GM18505 (cell line): ENCODE measurements around the gene PTPN1.
"Not testable (repeated sequence)": the region's sequence is repeated elsewhere in the genome, so short reads cannot be mapped to it uniquely, and the experiment has no call there.

ENCODE experiments used
- ATAC-seq: cut with Tn5 transposase; IDR thresholded peaks from one replicate; pipeline ENCODE4 v1.9.1; 2021; ENCODE audit not compliant: unreplicated experiment
- POLR2A ChIP-seq: IDR thresholded peaks from 4 replicates; pipeline ENCODE4 v1.6.1; 2011; ENCODE audit warnings: borderline replicate concordance; ENCODE audit not compliant: insufficient read depth, insufficient read length; ENCODE audit errors: extremely low read depth

Gene PTPN1

GRCh38 chr20:50598074-50598473 lies 87.9 kb downstream of the PTPN1 start:
- ATAC-seq, result no peak
- TF ChIP-seq POLR2A, result no peak

- not testable (repeated sequence) for ATAC-seq
Observed at GRCh38 chr20:50598768-50599167, 88.6 kb downstream of the PTPN1 start.

DNA sequence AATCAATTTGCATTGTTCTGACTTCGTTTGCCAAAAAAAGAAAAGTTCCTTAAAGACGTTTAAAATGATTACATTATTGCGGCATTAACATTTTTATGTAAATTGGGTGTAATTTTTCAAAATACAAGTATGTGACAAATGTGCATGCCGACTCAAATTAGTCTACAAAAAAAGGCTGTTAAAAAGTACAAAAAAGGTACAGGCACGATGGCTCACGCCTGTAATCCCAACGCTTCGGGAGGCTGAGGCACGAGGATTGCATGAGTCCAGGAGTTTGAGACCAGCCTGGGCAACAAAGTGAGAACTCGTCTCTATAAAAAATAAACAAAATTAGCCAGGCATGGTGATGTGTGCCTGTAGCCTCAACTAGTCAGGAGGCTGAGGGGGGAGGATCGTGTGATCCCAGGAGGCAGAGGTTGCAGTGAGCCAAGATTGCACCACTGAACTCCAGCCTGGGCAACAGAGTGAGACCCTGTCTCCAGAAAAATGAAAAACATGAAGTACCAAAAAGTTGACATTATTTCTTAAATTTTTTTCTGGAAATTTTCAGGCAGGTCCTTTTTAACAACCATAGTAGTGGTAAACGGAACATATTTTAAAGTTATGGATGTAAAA lies 90.2 kb downstream of the PTPN1 start:
- TF ChIP-seq POLR2A, result no peak
- no peak for ATAC-seq

GRCh38 chr20:50601511-50602431 lies 91.6 kb downstream of the PTPN1 start:
- ATAC-seq, result no peak
- TF ChIP-seq POLR2A, result no peak

GRCh38 chr20:50602432-50603088 lies 92.4 kb downstream of the PTPN1 start:
- no peak for TF ChIP-seq POLR2A

DNA sequence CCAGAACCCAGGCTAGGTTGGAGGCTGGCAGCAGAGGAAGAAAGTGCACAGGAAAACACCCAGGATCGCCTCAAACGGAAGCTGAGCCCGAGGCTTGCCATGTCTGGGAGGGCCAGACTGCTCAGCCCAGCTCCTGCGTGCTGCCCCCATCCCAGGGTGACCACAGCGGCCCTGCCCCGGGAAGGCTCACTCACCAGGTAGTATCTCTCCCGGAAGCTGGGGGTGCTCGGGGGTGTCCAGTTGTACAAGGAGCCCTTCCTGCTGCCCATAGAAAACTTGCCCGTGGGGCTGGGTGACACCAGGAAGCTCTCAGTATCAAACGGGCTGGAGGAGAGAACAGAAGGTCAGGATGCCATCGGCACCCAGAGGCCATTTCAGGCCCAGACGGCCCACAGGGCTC lies 94.3 kb downstream of the PTPN1 start:
- no peak for TF ChIP-seq POLR2A
- no peak for ATAC-seq

More at GRCh38 chr20:50602432-50603088, 92.4 kb downstream of the PTPN1 start:
- ATAC-seq, result no peak

GRCh38 chr20:50605136-50605535 lies 95.0 kb downstream of the PTPN1 start:
- ATAC-seq, result no peak
- no peak for TF ChIP-seq POLR2A

- no peak for ATAC-seq
- no peak for TF ChIP-seq POLR2A
Observed at GRCh38 chr20:50607436-50607835, 97.3 kb downstream of the PTPN1 start.

DNA sequence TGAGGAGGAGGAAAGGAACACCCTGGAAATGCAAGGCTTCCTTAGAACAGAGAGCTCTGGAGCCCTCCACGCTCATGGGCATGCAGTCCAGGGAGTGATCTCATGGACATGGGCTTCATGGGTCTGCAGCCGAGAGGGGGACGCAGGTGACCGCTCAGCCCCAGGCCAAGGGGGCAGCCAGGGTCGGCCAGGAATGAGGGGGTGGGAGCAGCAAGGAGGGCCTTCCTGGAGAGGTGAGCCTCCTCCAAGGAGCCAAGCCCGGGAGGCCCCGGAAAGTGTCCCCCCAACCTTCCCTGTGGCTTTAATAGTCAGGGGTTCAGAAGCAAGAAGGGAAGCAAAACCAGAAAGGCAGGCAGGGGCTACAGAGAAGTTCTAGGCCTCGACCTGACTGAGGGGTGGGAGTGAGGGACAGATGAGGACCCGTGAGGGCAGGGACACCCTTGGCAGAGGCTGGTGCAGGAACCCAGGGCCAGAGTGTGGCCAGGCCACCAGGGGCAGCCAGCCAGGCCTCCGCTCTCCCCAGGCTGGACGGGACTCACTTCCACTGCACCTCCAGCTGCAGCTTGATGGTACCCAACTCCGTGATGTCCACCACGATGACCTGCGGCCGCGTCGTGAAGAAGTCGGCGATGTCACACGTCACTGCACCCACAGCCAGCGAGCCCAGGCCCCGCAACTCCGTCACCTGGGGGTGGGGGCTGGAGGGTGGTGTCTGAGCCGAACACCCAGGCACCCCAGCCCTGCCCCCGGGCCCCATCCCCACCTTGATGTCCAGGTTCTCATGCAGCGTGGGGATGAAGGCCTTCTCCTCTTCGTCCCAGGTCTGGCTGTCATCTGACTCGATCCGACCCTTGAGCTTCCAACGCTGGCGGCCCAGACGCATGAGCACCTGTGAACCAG lies 97.9 kb downstream of the PTPN1 start:
- no peak for TF ChIP-seq POLR2A
- ATAC-seq, result no peak

DNA sequence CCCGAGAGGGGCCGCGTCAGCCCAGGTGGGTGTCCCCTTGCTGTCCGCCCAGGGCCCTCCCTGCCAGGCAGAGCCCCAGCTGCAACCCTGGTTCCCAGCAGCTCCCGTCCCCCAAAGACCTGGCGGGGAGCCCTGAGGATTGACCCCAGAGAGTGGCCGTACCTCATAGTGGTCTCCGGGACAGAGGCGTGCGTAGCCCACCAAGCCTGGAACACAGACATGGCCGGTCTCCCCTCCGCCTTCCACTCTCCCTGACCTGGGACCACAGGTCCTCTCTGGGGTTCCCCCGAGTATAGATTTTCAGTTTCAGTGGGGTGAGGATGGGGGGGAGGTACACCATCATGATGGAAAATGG lies 98.5 kb downstream of the PTPN1 start:
- TF ChIP-seq POLR2A, result no peak
- ATAC-seq, result no peak

- no peak for ATAC-seq
- TF ChIP-seq POLR2A, result no peak
Observed at GRCh38 chr20:50609438-50609989, 99.3 kb downstream of the PTPN1 start.

- ATAC-seq, result no peak
- no peak for TF ChIP-seq POLR2A
Observed at GRCh38 chr20:50610212-50610718, 100.1 kb downstream of the PTPN1 start.
